NOMO-1 treated with DMSO at 0.1 percent for 48 hours (cell line): ENCODE data around the gene LTO1.
"Not testable (repeated sequence)": the region's sequence is repeated elsewhere in the genome, so short reads cannot be mapped to it uniquely, and the experiment has no call there.

ENCODE experiments used
- DNase-seq: peaks from one replicate; lab custom pipeline; 2025; ENCODE audit not compliant: unreplicated experiment; lab: John Stamatoyannopoulos, UW

Gene LTO1

DNA sequence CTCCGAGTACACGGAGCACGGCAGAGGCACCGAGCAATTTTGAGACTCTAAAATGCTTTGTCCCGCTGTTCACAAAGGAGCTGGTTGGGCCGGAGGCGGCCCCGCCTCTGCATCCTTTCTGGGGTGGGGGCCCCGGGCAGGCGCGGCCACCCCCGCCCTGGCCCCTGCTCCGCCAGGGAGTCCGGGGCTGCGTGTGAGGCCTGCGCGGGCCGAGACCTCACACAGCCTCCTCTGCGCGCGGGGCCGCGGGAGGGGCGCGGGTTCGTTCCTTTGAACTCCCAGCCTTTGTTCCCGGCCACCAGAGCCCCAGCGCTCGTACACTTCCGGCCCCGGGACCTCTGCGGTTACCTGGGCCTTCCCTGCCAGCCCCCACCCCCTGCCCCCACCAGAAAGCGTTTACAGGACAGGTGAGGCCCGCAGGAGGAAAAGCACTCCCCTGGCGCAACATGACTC lies 27.1 kb upstream of the LTO1 start:
- no peak for DNase-seq

DNA sequence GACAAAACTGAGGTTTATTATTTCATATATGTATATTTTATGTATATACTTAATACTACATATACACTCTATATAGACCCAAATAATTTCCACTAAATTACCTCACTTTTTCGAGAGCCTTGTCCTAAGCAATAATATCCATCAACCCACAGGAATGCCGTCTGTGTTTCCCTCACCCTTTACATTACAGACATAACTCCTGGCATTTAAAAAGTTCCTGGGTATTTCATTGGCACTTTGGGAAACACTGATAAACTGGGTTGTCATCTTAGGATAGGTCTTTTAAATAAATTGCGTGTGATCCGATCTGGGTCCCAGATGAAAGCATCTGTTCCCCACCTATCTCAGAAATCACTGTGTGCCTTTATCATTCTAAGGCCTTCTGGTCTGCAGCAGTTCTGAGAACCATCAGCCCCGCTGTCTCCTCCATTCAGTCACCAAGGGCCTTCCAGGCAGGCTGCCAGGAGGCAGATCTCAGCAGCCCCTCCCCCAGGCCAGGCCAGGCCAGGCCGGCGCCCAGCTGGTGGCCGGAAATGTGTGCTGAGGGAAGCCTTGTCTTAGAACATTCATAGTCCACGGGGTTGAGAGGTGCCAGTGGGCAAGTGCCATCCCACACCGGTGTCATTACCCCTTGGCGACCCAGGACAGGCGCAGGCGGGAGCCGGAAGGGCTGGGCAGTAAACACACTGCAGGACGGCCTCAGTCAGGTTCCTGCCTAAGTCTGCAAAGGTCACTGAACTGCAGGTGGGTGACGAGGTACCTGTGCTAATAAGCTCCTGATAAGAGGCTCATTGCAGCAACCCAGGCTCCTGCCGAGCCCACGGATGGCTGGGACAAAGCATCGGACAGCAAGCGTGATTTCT lies 25.4 kb upstream of the LTO1 start:
- no peak for DNase-seq

DNA sequence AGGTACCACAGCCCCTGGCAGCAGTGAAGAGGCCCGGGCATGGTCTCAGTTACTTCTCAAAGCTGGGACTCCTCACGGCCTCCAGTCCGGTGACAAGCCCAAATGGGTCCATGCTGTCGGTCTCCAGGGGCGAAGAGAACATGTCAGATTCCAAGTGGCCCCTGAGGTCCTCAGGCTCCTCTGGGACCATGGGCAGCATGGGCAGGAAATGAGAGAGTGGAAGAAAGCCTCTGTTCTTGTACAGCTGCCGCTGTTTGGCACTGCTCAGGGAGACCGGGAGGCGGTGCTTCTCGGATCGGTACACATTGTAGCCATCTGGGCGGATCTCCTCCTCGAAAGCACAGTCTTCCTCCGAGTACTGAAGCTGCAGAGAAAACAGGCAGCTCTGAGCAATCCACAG lies 24.1 kb upstream of the LTO1 start:
- no peak for DNase-seq

DNA sequence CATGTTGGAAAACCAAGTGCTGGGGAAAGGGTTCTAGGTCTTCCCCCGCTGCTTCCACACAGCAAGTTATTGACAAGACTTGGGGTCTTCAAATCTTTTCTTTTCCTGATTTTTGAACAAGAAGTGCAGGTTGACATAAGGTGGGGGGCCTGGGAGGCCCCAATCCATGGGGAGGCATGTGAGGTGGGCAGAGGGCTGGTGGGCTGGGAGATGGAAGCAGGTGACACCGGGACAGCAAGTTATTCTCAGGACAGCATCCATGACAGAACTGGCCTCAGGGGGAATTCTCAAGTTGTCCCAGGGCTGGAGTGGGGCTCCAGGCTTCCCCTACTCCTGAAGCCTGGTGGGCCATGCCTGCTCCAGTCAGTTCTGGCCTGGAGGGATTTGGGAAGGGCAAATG lies 23.2 kb upstream of the LTO1 start:
- no peak for DNase-seq

DNA sequence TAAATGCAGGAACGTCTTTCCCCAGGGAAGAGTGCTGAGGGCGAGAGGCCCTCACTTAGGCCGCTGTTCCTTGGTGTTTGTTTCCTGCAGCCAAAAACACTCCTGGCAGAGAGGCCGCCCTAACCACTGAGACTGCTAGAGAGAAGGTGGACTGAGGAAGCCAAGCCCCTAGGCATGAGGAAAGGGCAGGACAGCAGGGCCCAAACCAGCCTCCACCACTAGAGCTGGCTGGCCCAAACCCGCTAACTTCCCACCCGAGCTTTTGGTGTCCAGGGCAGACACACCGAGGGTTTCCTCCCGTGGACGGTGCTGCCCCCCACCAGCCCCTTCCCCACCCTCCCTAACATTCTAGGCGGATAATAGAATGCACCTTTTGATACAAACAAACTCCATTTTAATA lies 22.7 kb upstream of the LTO1 start:
- DNase-seq: no peak

DNA sequence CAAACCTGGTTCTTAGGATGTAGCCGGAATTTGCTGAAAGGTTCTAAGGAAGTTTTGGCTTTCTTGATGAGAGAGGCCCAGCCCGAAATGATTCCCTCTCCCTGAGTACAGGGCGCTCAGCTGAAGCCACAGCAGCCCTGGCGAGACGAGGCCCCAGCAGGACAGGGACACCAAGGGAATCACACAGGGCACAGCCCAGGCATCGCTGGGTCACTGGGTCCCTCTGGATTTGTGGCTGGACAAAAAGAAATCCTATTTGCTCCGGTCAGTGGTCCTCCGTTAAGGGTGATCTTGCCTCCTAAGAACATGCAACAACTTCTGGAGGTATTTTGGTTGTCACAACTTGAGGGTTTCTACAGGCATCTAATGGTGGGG lies 22.3 kb upstream of the LTO1 start:
- no peak for DNase-seq

DNA sequence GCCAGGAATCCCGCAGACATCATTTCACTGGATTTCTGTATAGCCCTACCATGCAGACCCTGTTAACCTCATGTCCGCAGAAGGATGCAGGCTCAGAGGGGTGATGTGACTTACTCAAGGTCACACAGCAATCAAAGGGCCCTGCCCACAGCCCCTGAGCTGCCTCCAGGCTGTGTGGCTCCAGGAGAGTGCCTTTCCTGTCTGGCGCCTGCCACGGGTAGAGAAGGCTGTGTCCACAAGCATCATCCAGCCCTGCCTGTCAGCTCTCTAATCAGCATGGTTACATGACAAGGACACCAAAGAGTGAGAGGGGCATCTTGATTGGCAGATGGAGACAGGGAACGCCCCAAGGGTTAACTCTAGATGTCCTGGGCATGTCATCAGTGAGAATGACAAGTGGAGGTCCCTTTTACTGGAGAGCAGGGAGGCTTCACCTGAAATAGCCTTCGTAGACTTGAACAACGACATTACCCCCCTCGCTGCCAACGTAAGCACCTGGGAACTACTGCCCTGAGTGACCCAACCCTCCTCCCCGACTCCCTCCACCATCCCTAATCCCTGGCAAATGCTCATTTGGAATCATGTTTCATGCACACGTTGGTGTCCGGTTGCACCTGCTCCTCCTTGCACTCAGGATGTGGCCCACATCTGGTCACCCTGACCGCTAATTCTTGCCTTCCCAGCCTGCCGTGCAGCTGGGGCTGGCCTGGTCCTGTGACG lies 21.8 kb upstream of the LTO1 start:
- DNase-seq: no peak

DNA sequence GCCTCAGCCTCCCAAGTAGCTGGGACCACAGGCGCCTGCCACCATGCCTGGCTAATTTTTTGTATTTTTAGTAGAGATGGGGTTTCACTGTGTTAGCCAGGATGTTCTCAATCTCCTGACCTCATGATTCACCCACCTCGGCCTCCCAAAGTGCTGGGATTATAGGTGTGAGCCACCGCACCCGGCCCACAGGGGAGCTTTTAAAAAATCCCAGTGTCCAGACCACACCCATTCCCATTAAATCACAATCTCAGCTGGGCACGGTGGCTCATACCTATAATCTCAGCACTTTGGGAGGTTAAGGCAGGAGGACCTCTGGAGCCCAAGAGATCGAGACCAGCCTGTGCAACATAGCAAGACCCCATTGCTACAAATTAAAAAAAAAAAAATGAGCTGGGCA lies 20.8 kb upstream of the LTO1 start:
- not testable (repeated sequence) for DNase-seq

DNA sequence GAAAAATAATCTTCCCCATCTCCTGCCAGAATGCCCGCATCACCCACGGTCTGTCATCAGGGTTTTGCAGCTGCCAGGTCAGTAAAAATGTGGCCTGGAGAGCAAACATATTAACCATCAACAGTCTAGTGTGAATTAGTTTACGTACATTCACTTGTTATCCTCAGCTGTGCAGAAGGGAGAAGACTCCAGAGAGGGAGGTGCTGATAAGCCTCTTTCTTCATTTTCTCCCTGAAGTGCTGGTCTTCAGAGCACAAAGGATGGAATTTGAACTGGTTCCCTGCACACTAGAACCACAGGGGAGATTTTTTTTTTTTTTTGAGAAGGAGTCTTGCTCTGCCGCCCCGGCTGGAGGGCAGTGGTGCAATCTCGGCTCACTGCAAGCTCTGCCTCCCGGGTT lies 20.4 kb upstream of the LTO1 start:
- DNase-seq: no peak

DNA sequence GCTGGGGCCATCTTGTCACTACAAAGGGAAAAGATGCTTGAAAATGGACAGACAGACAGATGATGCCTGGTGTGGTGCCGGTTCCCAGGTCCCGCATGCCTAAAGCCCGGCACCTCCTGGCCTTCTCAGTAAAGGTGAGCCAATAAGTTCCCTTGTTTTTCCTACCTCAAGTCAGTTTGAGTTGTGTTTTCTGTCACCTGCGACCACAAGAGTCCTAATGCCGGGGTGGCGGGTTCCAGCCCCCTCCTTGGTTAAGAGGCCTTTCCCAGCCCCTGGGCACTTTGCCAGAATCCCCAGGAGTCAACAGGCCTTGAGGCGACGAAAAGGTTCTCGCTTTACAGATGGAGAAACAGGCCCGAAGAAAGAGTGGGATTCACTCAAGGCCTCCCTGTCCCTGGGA lies 19.6 kb upstream of the LTO1 start:
- no peak for DNase-seq

DNA sequence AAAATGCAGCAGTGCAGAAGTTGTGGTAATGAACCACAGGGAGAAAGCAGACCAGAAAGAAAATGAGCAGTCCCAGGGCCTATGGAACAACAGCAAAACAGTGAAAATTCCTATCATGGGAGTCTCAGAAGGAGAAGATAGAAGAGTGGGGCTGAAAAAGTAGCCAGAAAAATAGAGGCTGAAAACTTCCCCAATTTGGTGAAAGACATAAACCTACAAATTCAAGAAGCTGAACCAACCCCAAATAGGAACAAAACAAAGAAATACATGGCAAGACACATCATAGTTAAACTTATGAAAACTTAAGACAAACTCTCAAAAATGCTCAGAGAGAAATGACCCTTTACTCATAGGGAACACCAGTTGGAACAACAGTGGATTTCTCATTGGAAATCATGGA lies 17.3 kb upstream of the LTO1 start:
- DNase-seq: no peak

DNA sequence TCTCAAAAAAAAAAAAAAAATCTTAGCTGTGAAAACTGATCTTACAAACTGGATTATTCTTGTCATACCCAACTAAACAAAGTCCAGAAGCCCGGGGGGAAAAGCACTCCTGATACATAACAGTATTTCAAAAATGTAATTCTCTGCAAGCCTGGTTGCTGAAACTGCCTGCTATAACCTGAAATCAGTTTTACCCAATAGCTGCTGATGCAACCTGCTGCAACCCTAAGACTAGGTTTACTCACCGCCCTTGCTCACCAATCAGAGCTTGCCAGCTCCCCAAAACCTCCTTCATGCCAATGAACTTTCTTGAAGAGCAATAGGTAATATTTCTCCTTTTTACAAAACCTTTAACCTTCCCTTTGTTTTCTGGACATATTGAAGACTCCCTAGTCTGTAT lies 16.3 kb upstream of the LTO1 start:
- no peak for DNase-seq

DNA sequence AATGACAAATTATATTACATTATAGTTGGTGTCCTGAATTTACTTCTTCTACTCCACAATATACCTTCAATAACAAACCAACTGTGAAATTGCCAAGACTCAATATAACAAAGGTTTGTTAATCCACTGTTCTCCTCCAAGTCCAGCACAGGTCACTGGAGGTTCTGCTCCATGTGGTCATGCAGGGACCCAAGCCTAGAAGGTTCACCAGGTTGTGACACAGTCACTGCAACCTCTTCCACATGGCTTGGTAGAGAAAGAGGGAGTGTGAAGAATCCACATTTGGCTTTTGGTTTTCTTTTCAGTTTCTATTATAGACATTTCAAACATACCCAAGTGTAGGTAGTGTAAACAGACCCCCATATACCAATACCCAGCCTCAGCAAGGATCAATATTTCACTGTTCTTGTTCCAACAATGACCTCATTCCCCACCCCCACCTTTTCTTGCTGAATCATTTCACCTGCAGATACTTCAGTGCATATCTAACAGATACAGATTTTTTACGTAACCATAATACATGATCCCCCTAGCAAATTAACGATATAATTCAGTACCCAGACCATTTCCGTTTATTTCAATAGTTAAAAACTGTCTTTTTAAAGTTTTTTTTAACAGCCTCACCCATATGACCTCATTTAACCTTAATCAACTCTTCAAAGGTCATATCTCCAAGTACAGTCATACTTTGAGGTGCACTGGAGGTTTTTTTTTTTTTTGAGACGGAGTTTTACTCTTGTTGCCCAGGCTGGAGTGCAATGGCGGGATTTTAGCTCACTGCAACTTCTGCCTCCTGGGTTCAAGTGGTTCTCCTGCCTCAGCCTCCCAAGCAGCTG lies 14.5 kb upstream of the LTO1 start:
- DNase-seq: no peak

DNA sequence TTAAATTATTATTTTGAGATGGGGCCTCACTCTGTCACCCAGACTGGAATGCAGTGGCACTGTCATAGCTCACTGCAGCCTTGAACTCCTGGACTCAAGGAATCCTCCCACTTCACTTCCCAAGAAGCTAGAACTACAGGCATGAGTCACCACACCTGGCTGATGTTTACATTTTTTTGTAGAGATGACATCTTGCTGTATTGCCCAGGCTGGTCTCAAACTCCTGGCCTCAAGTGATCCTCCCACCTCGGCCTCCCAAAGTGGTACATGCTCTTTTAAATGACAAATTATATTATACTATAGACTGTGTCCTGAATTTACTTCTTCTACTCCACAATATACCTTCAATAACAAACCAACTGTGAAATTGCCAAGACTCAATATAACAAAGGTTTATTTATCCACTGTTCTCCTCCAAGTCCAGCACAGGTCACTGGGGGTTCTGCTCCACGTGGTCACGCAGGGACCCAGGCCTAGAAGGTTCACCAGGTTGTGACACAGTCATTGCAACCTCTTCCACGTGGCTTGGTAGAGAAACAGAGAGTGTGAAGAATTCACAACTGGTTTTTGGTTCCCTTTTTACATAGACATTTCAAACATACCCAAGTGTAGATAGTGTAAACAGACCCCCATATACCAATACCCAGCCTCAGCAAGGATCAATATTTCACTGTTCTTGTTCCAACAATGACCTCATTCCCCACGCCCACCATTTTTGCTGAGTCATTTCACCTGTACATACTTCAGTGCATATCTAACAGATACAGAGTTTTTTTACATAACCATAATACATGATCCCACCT lies 13.0 kb upstream of the LTO1 start:
- DNase-seq: not testable (repeated sequence)

DNA sequence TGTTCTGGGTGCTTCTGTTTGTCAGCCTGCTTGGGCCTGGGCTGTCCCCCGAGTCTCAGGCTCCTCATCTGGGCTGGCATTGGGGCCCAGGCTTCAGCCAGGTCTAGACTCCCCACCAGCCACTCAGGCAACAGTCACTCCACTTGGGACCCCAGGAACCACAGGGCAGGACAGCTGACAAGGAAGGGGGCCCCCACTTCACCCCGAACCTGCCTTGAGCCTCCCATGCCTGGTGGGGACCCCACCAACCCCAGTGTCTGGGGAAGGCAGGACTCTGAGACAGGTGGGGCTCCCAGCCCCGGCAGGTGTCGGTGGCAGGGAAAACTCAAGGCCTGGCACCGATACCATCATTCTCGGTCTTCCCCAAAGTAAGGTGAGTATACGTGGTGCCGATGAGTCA lies 11.7 kb upstream of the LTO1 start:
- DNase-seq: no peak

DNA sequence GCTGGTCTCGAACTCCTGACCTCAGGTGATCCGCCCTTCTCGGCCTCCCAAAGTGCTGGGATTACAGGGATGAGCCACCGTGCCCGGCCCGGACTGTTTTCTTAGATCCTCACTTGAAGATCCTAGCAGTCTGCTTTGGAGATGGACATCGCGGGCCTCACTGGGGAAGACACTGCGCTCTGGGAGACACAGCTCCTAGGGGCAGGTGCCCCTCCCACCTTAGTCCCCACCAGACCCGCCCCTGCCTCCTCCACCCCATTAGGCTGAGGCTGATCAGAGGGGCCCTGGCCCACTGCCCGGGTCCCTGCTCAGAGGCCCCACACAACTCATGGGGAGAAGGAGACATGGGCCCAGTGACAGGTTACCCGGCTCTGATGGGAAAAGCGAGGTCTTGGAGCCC lies 11.3 kb upstream of the LTO1 start:
- no peak for DNase-seq

DNA sequence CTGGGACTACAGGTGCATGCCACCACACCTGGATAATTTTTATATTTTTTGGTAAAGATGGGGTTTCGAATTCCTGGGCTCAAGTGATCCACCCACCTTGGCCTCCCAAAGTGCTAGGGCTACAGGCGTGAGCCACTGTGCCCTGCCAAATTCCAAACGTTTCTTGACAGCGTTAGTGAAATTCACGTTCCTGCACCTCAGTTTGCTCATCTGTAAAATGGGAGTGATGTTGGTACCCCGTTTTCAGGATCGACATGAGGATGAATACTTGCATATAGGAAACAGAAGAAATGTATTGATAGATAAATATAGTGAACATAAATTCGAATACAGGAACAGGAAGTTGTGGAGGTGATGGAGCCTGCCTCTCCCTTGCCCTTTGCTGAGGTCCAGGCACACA lies 10.2 kb upstream of the LTO1 start:
- no peak for DNase-seq

DNA sequence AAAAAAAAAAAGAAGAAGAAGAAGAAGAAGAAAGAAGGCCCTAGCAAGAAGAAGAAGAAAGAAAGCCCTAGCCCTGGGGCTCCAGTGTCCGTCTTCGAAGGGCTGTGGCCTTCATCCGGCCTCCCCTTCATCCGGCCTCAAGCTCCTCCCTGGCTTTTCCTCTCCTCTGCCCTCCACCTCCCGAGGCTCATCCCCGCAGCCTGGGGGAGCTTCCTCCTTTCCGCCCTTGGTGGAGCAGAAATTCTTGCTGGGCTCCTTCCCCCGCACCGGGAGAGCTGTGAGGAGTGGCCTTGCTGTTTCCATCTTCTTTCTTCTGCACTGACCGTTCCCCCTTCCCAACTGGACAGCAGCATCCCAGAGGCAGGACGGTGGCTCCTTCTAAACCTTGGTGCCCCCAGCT lies 9.5 kb upstream of the LTO1 start:
- no peak for DNase-seq

DNA sequence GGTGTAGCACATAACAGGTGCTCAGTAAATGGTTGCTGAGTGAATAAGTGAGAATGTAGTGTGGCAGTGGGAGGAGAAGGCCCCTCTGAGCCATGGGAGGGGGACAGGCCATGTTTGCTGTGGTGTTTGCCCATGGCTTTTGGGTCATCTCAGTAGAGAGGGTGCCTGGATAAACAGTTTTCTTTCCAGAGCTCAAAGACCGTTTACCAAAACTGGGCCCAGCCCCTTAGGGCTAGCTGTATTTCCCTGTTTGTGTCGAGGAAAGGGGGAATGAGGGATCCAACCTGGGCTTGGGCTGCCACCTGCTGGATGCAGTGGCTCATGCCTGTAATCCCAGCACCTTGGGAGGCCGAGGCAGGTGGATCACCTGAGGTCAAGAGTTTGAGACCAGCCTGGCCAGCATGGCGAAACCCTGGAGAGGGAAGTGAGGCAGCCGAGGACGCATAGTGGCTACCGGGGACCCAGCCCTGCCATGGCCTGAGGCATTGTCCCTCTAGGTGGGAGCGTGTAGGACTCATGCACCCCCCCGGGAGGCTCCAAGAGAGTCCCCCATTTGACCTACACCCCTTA lies 8.7 kb upstream of the LTO1 start:
- no peak for DNase-seq

DNA sequence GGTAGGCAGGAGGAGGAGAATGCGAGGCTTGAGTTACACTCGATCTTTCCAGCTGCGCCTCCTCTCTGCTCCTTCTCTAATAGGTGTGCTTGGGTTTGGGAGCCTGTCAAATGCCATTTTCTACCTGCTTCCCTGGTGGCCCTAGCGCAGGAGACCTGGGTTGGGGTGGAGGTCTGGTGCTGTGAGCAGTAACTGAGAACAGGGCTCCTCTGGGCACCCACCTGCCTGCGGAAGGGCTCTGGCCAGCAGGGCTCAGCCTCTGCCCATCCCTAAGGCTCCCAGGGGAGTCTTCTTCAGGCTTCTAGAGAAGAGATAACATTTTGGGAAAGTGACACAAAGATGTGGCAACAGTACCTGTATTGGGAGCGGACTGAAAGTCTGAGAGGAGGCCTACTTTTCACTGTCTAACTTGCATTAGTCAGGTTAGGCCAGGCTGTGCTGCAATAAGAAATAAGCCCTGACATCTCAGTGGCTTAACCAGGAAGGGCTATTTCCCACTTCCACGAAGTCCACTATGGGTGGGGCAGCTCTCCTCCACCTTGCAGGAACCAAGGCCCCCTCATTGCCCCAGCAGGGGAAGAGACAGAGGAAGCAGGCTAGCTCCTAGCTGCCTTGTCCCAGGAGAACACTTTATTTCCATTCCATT lies 7.7 kb upstream of the LTO1 start:
- no peak for DNase-seq
